WTC11 (cell line): Measurements from ENCODE around the gene RAB40B.

Experiments
- NFYB ChIP-seq: sonication (generic); formaldehyde crosslinking; conservative IDR thresholded peaks from 2 replicates; pipeline ENCODE4 v1.8.0; 2022; ENCODE audit warnings: low read depth, missing genetic modification reagents
- TF ChIP-seq, protein P1 (sequence below): fragments of 200-600 bp; IDR thresholded peaks from 2 replicates; pipeline ENCODE4 v1.8.0; 2022; ENCODE audit warnings: antibody characterized with exemption
- TF ChIP-seq, protein P2 (sequence below): sonication (generic); formaldehyde crosslinking; IDR thresholded peaks from 2 replicates; pipeline ENCODE4 v1.8.1; 2023; ENCODE audit warnings: mild to moderate bottlenecking, missing genetic modification reagents
- TF ChIP-seq, protein P3 (sequence below): sonication (generic); formaldehyde crosslinking; IDR thresholded peaks from 2 replicates; pipeline ENCODE4 v1.8.0; 2022; ENCODE audit warnings: mild to moderate bottlenecking, missing genetic modification reagents

DNA sequence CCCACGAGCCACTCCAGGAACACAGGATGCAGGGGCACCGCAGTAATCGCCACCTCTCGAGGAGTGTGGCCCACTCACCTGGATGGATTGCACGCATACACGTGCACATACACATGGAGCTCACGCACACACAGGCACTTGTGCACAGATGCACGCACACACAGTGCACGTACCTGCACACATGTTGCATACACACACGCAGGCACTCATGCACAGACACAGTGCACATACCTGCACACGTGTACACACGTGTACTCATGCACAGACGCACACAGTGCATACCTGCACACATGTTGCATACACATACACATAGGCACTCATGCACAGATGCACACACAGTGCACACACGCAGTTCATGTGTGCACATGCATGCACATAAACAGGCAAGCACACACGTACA, 38.6 kb downstream of the RAB40B start:
- TF ChIP-seq, protein P1, sequence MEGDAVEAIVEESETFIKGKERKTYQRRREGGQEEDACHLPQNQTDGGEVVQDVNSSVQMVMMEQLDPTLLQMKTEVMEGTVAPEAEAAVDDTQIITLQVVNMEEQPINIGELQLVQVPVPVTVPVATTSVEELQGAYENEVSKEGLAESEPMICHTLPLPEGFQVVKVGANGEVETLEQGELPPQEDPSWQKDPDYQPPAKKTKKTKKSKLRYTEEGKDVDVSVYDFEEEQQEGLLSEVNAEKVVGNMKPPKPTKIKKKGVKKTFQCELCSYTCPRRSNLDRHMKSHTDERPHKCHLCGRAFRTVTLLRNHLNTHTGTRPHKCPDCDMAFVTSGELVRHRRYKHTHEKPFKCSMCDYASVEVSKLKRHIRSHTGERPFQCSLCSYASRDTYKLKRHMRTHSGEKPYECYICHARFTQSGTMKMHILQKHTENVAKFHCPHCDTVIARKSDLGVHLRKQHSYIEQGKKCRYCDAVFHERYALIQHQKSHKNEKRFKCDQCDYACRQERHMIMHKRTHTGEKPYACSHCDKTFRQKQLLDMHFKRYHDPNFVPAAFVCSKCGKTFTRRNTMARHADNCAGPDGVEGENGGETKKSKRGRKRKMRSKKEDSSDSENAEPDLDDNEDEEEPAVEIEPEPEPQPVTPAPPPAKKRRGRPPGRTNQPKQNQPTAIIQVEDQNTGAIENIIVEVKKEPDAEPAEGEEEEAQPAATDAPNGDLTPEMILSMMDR = no peak
- TF ChIP-seq, protein P2, sequence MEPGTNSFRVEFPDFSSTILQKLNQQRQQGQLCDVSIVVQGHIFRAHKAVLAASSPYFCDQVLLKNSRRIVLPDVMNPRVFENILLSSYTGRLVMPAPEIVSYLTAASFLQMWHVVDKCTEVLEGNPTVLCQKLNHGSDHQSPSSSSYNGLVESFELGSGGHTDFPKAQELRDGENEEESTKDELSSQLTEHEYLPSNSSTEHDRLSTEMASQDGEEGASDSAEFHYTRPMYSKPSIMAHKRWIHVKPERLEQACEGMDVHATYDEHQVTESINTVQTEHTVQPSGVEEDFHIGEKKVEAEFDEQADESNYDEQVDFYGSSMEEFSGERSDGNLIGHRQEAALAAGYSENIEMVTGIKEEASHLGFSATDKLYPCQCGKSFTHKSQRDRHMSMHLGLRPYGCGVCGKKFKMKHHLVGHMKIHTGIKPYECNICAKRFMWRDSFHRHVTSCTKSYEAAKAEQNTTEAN (CRISPR knock-in tag) = no peak
- TF ChIP-seq, protein P3, sequence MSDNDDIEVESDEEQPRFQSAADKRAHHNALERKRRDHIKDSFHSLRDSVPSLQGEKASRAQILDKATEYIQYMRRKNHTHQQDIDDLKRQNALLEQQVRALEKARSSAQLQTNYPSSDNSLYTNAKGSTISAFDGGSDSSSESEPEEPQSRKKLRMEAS = no peak
- no peak for TF ChIP-seq NFYB
